Measurements from ENCODE around the gene RAB11A.

RAB11A gene

GRCh38 chr15:65914386-65914785 is 45.1 kb downstream of the RAB11A start:
- Histone ChIP-seq H3K27me3 (ENCODE audit: control insufficient read depth in 1 of 2, insufficient read depth in 2 of 2, low read length in 2 of 2) (no peaks in the 10 kb centered on the region), H3K4me1 (ENCODE audit: control insufficient read depth in 1 of 2, insufficient read depth in 2 of 2, low read length in 2 of 2) (no peaks in the 10 kb centered on the region), H3K36me3 (ENCODE audit: control insufficient read depth in 1 of 2, insufficient read depth in 2 of 2, low read length in 2 of 2) (peaks cover 3 to 24% of the 10 kb centered on the region in 2 donors), H3K4me3 (ENCODE audit: low read depth in 1 of 2, low read length in 2 of 2) (no peak overlapping the region), H3K27ac (ENCODE audit: low read depth, low read length) (no peak overlapping the region), H3K9me3 (ENCODE audit: control insufficient read depth in 1 of 2, low read length in 2 of 2) (no peaks in the 10 kb centered on the region), H3K9ac (ENCODE audit: low read depth in 1 of 2, low read length in 2 of 2) (no peak overlapping the region)

GRCh38 chr15:65914981-65915925 is 46.0 kb downstream of the RAB11A start:
- H3K9ac ChIP-seq (ENCODE audit: low read depth in 1 of 2, low read length in 2 of 2) = no peak overlapping the region
- H3K27ac ChIP-seq (ENCODE audit: low read depth, low read length) = no peak overlapping the region
- H3K36me3 ChIP-seq (ENCODE audit: control insufficient read depth in 1 of 2, insufficient read depth in 2 of 2, low read length in 2 of 2) = peaks cover 0 to 16% of the 10 kb centered on the region in 2 donors
- H3K4me1 ChIP-seq (ENCODE audit: control insufficient read depth in 1 of 2, insufficient read depth in 2 of 2, low read length in 2 of 2) = no peaks in the 10 kb centered on the region
- H3K9me3 ChIP-seq (ENCODE audit: control insufficient read depth in 1 of 2, low read length in 2 of 2) = no peaks in the 10 kb centered on the region
- no peak overlapping the region for H3K4me3 ChIP-seq (ENCODE audit: low read depth in 1 of 2, low read length in 2 of 2)
- H3K27me3 ChIP-seq (ENCODE audit: control insufficient read depth in 1 of 2, insufficient read depth in 2 of 2, low read length in 2 of 2) = no peaks in the 10 kb centered on the region

- Histone ChIP-seq H3K9me3 (ENCODE audit: control insufficient read depth in 1 of 2, low read length in 2 of 2) (no peaks in the 10 kb centered on the region), H3K9ac (ENCODE audit: low read depth in 1 of 2, low read length in 2 of 2) (no peak overlapping the region), H3K27me3 (ENCODE audit: control insufficient read depth in 1 of 2, insufficient read depth in 2 of 2, low read length in 2 of 2) (no peaks in the 10 kb centered on the region), H3K27ac (ENCODE audit: low read depth, low read length) (no peak overlapping the region), H3K4me1 (ENCODE audit: control insufficient read depth in 1 of 2, insufficient read depth in 2 of 2, low read length in 2 of 2) (no peaks in the 10 kb centered on the region), H3K36me3 (ENCODE audit: control insufficient read depth in 1 of 2, insufficient read depth in 2 of 2, low read length in 2 of 2) (peaks cover 0 to 7% of the 10 kb centered on the region in 2 donors), H3K4me3 (ENCODE audit: low read depth in 1 of 2, low read length in 2 of 2) (no peak overlapping the region)
Observed at GRCh38 chr15:65916041-65916663, 46.9 kb downstream of the RAB11A start.

- Histone ChIP-seq H3K27ac (ENCODE audit: low read depth, low read length) (no peak overlapping the region), H3K9ac (ENCODE audit: low read depth in 1 of 2, low read length in 2 of 2) (no peak overlapping the region), H3K36me3 (ENCODE audit: control insufficient read depth in 1 of 2, insufficient read depth in 2 of 2, low read length in 2 of 2) (peaks cover 0 to 5% of the 10 kb centered on the region in 2 donors), H3K4me1 (ENCODE audit: control insufficient read depth in 1 of 2, insufficient read depth in 2 of 2, low read length in 2 of 2) (no peaks in the 10 kb centered on the region), H3K4me3 (ENCODE audit: low read depth in 1 of 2, low read length in 2 of 2) (no peak overlapping the region), H3K9me3 (ENCODE audit: control insufficient read depth in 1 of 2, low read length in 2 of 2) (no peaks in the 10 kb centered on the region), H3K27me3 (ENCODE audit: control insufficient read depth in 1 of 2, insufficient read depth in 2 of 2, low read length in 2 of 2) (no peaks in the 10 kb centered on the region)
Observed at GRCh38 chr15:65916664-65917406, 47.5 kb downstream of the RAB11A start.

- H3K9ac ChIP-seq (ENCODE audit: low read depth in 1 of 2, low read length in 2 of 2) = no peak overlapping the region
- H3K4me3 ChIP-seq (ENCODE audit: low read depth in 1 of 2, low read length in 2 of 2) = no peak overlapping the region
- H3K36me3 ChIP-seq (ENCODE audit: control insufficient read depth in 1 of 2, insufficient read depth in 2 of 2, low read length in 2 of 2) = no peaks in the 10 kb centered on the region
- no peaks in the 10 kb centered on the region for H3K27me3 ChIP-seq (ENCODE audit: control insufficient read depth in 1 of 2, insufficient read depth in 2 of 2, low read length in 2 of 2)
- H3K4me1 ChIP-seq (ENCODE audit: control insufficient read depth in 1 of 2, insufficient read depth in 2 of 2, low read length in 2 of 2) = no peaks in the 10 kb centered on the region
- H3K27ac ChIP-seq (ENCODE audit: low read depth, low read length) = no peak overlapping the region
- H3K9me3 ChIP-seq (ENCODE audit: control insufficient read depth in 1 of 2, low read length in 2 of 2) = no peaks in the 10 kb centered on the region
Observed at GRCh38 chr15:65917407-65917756, 48.1 kb downstream of the RAB11A start.

GRCh38 chr15:65917936-65918335 is 48.6 kb downstream of the RAB11A start:
- no peaks in the 10 kb centered on the region for H3K27me3 ChIP-seq (ENCODE audit: control insufficient read depth in 1 of 2, insufficient read depth in 2 of 2, low read length in 2 of 2)
- no peak overlapping the region for H3K9ac ChIP-seq (ENCODE audit: low read depth in 1 of 2, low read length in 2 of 2)
- H3K36me3 ChIP-seq (ENCODE audit: control insufficient read depth in 1 of 2, insufficient read depth in 2 of 2, low read length in 2 of 2) = no peaks in the 10 kb centered on the region
- no peak overlapping the region for H3K4me3 ChIP-seq (ENCODE audit: low read depth in 1 of 2, low read length in 2 of 2)
- H3K4me1 ChIP-seq (ENCODE audit: control insufficient read depth in 1 of 2, insufficient read depth in 2 of 2, low read length in 2 of 2) = no peaks in the 10 kb centered on the region
- H3K9me3 ChIP-seq (ENCODE audit: control insufficient read depth in 1 of 2, low read length in 2 of 2) = no peaks in the 10 kb centered on the region
- no peak overlapping the region for H3K27ac ChIP-seq (ENCODE audit: low read depth, low read length)

- H3K27me3 ChIP-seq (ENCODE audit: control insufficient read depth in 1 of 2, insufficient read depth in 2 of 2, low read length in 2 of 2) = no peaks in the 10 kb centered on the region
- no peaks in the 10 kb centered on the region for H3K4me1 ChIP-seq (ENCODE audit: control insufficient read depth in 1 of 2, insufficient read depth in 2 of 2, low read length in 2 of 2)
- no peak overlapping the region for H3K9ac ChIP-seq (ENCODE audit: low read depth in 1 of 2, low read length in 2 of 2)
Observed at GRCh38 chr15:65918357-65918920, 49.1 kb downstream of the RAB11A start.

GRCh38 chr15:65918945-65919344 is 49.7 kb downstream of the RAB11A start:
- Histone ChIP-seq H3K36me3 (ENCODE audit: control insufficient read depth in 1 of 2, insufficient read depth in 2 of 2, low read length in 2 of 2) (no peaks in the 10 kb centered on the region), H3K27me3 (ENCODE audit: control insufficient read depth in 1 of 2, insufficient read depth in 2 of 2, low read length in 2 of 2) (no peaks in the 10 kb centered on the region), H3K9me3 (ENCODE audit: control insufficient read depth in 1 of 2, low read length in 2 of 2) (no peaks in the 10 kb centered on the region), H3K4me1 (ENCODE audit: control insufficient read depth in 1 of 2, insufficient read depth in 2 of 2, low read length in 2 of 2) (no peaks in the 10 kb centered on the region), H3K4me3 (ENCODE audit: low read depth in 1 of 2, low read length in 2 of 2) (no peak overlapping the region), H3K9ac (ENCODE audit: low read depth in 1 of 2, low read length in 2 of 2) (no peak overlapping the region), H3K27ac (ENCODE audit: low read depth, low read length) (no peak overlapping the region)

More at GRCh38 chr15:65918357-65918920, 49.1 kb downstream of the RAB11A start:
- H3K36me3 ChIP-seq (ENCODE audit: control insufficient read depth in 1 of 2, insufficient read depth in 2 of 2, low read length in 2 of 2) = no peaks in the 10 kb centered on the region
- H3K4me3 ChIP-seq (ENCODE audit: low read depth in 1 of 2, low read length in 2 of 2) = no peak overlapping the region
- H3K27ac ChIP-seq (ENCODE audit: low read depth, low read length) = no peak overlapping the region
- no peaks in the 10 kb centered on the region for H3K9me3 ChIP-seq (ENCODE audit: control insufficient read depth in 1 of 2, low read length in 2 of 2)

- no peaks in the 10 kb centered on the region for H3K36me3 ChIP-seq (ENCODE audit: control insufficient read depth in 1 of 2, insufficient read depth in 2 of 2, low read length in 2 of 2)
- no peaks in the 10 kb centered on the region for H3K4me1 ChIP-seq (ENCODE audit: control insufficient read depth in 1 of 2, insufficient read depth in 2 of 2, low read length in 2 of 2)
- H3K9me3 ChIP-seq (ENCODE audit: control insufficient read depth in 1 of 2, low read length in 2 of 2) = no peaks in the 10 kb centered on the region
- no peaks in the 10 kb centered on the region for H3K27me3 ChIP-seq (ENCODE audit: control insufficient read depth in 1 of 2, insufficient read depth in 2 of 2, low read length in 2 of 2)
- H3K27ac ChIP-seq (ENCODE audit: low read depth, low read length) = no peak overlapping the region
- H3K4me3 ChIP-seq (ENCODE audit: low read depth in 1 of 2, low read length in 2 of 2) = no peak overlapping the region
- no peak overlapping the region for H3K9ac ChIP-seq (ENCODE audit: low read depth in 1 of 2, low read length in 2 of 2)
Observed at GRCh38 chr15:65919353-65919752, 50.1 kb downstream of the RAB11A start.

GRCh38 chr15:65920121-65920520 is 50.8 kb downstream of the RAB11A start:
- Histone ChIP-seq H3K9me3 (ENCODE audit: control insufficient read depth in 1 of 2, low read length in 2 of 2) (no peaks in the 10 kb centered on the region), H3K9ac (ENCODE audit: low read depth in 1 of 2, low read length in 2 of 2) (no peak overlapping the region), H3K4me1 (ENCODE audit: control insufficient read depth in 1 of 2, insufficient read depth in 2 of 2, low read length in 2 of 2) (no peaks in the 10 kb centered on the region), H3K27me3 (ENCODE audit: control insufficient read depth in 1 of 2, insufficient read depth in 2 of 2, low read length in 2 of 2) (no peaks in the 10 kb centered on the region), H3K27ac (ENCODE audit: low read depth, low read length) (no peak overlapping the region), H3K4me3 (ENCODE audit: low read depth in 1 of 2, low read length in 2 of 2) (no peak overlapping the region), H3K36me3 (ENCODE audit: control insufficient read depth in 1 of 2, insufficient read depth in 2 of 2, low read length in 2 of 2) (no peaks in the 10 kb centered on the region)

All from duodenal mucosa (tissue), 2 donors.